Measurements from ENCODE around the gene GPR152. TPM values are rescaled to one million over a fixed set of nuclear protein-coding genes. Genes with fewer than 3 reads are reported as not detected.

The GPR152 gene
- total RNA-seq, 1 experiment from 2014 or later = not detected

- no peak for TF ChIP-seq CTCF (IDR thresholded peaks at IDR 0.05; ENCODE audit: insufficient read depth in 1 of 2, low read depth in 1 of 2, low read length in 1 of 2, severe bottlenecking in 1 of 2, unreplicated experiment in 1 of 2)
- BruUV-seq (replicated peaks) = no TSS peak
- Histone ChIP-seq H3K9me3 (no peaks in the 10 kb centered on the region), H3K4me1 (peaks cover 4% of the 10 kb centered on the region), H3K27me3 (replicated peaks; ENCODE audit: control insufficient read depth, insufficient read depth, low read length) (no peaks in the 10 kb centered on the region), H3K4me3 (ENCODE audit: low read depth, low read length) (no peak overlapping the region), H3K36me3 (ENCODE audit: control insufficient read depth, insufficient read depth, low read length) (no peaks in the 10 kb centered on the region)
- CTCF ChIA-PET = interaction anchor here (0.7 to 1.2 kb wide), 5 partner anchors 12 to 288 kb away, joined by 3 to 6 read pairs (median 3); partner anchors contain the start of genes CORO1B and KDM2A
- Mint-ChIP-seq H3K27ac (ENCODE audit: unreplicated experiment) (no peak overlapping the region), H3K36me3 (ENCODE audit: insufficient read depth, unreplicated experiment) (peaks cover 12% of the 10 kb centered on the region), H3K4me3 (ENCODE audit: unreplicated experiment) (no peak overlapping the region), H3K4me1 (ENCODE audit: low read depth, unreplicated experiment) (peaks cover 7% of the 10 kb centered on the region), H3K9me3 (ENCODE audit: unreplicated experiment) (no peaks in the 10 kb centered on the region), H3K27me3 (ENCODE audit: insufficient read depth, unreplicated experiment) (no peaks in the 10 kb centered on the region)
- no peak for DNase-seq
- intact Hi-C loops (cut with micrococcal nuclease; ENCODE audit: unreplicated experiment) = no loop called here
- POLR2A ChIA-PET = interaction anchor here (0.6 kb wide), 1 partner anchor 583 kb away, joined by 3 read pairs; no protein-coding TSS in a partner anchor
Measured at GRCh38 chr11:67406420-67406968, 46.0 kb downstream of the GPR152 start.

GRCh38 chr11:67405688-67406339 is 46.7 kb downstream of the GPR152 start:
- Histone ChIP-seq H3K27me3 (replicated peaks; ENCODE audit: control insufficient read depth, insufficient read depth, low read length) (no peaks in the 10 kb centered on the region), H3K9me3 (no peaks in the 10 kb centered on the region), H3K4me3 (ENCODE audit: low read depth, low read length) (no peak overlapping the region), H3K4me1 (peaks cover 5% of the 10 kb centered on the region), H3K36me3 (ENCODE audit: control insufficient read depth, insufficient read depth, low read length) (no peaks in the 10 kb centered on the region)
- POLR2A ChIA-PET = no interaction called here
- no TSS peak for BruUV-seq (replicated peaks)
- H3K36me3 Mint-ChIP-seq (ENCODE audit: insufficient read depth, unreplicated experiment) = peaks cover 14% of the 10 kb centered on the region
- no peak overlapping the region for H3K4me3 Mint-ChIP-seq (ENCODE audit: unreplicated experiment)
- no peak overlapping the region for H3K27ac Mint-ChIP-seq (ENCODE audit: unreplicated experiment)
- H3K4me1 Mint-ChIP-seq (ENCODE audit: low read depth, unreplicated experiment) = peaks cover 1% of the 10 kb centered on the region
- DNase-seq = no peak
- no peak for TF ChIP-seq CTCF (IDR thresholded peaks at IDR 0.05; ENCODE audit: insufficient read depth in 1 of 2, low read depth in 1 of 2, low read length in 1 of 2, severe bottlenecking in 1 of 2, unreplicated experiment in 1 of 2)
- H3K9me3 Mint-ChIP-seq (ENCODE audit: unreplicated experiment) = no peaks in the 10 kb centered on the region
- CTCF ChIA-PET = no interaction called here
- intact Hi-C loops (cut with micrococcal nuclease; ENCODE audit: unreplicated experiment) = no loop called here
- H3K27me3 Mint-ChIP-seq (ENCODE audit: insufficient read depth, unreplicated experiment) = no peaks in the 10 kb centered on the region

DNA sequence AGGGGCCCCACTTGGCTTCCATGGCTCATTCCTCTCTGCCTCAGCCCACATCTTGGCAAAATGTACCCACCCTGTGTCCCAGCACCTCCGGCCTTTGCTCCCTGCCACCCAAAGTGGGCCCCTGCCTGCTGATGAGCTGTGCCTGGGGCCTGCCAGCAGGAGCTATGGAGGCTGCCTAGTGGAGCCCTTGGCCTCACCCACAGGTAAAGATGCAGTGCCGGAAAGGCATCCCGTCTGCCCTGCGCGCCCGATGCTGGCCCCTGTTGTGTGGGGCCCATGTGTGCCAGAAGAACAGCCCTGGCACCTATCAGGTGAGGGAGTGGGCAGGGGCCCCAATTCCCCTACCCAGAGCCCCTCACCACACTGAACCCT is 47.3 kb downstream of the GPR152 start:
- CTCF ChIA-PET = interaction anchor here (0.5 kb wide), 1 partner anchor 80 kb away, joined by 4 read pairs; no protein-coding TSS in a partner anchor
- POLR2A ChIA-PET = no interaction called here
- no peaks in the 10 kb centered on the region for H3K4me1 Mint-ChIP-seq (ENCODE audit: low read depth, unreplicated experiment)
- H3K27me3 ChIP-seq (replicated peaks; ENCODE audit: control insufficient read depth, insufficient read depth, low read length) = no peaks in the 10 kb centered on the region
- H3K4me3 ChIP-seq (ENCODE audit: low read depth, low read length) = no peak overlapping the region
- intact Hi-C loops (cut with micrococcal nuclease; ENCODE audit: unreplicated experiment) = no loop called here
- no peak for DNase-seq
- H3K36me3 Mint-ChIP-seq (ENCODE audit: insufficient read depth, unreplicated experiment) = peaks cover 20% of the 10 kb centered on the region
- H3K4me3 Mint-ChIP-seq (ENCODE audit: unreplicated experiment) = no peak overlapping the region
- no peaks in the 10 kb centered on the region for H3K27me3 Mint-ChIP-seq (ENCODE audit: insufficient read depth, unreplicated experiment)
- TF ChIP-seq CTCF (IDR thresholded peaks at IDR 0.05; ENCODE audit: insufficient read depth in 1 of 2, low read depth in 1 of 2, low read length in 1 of 2, severe bottlenecking in 1 of 2, unreplicated experiment in 1 of 2) = no peak
- H3K9me3 ChIP-seq = no peaks in the 10 kb centered on the region
- no TSS peak for BruUV-seq (replicated peaks)
- no peaks in the 10 kb centered on the region for H3K36me3 ChIP-seq (ENCODE audit: control insufficient read depth, insufficient read depth, low read length)
- no peaks in the 10 kb centered on the region for H3K9me3 Mint-ChIP-seq (ENCODE audit: unreplicated experiment)
- no peak overlapping the region for H3K27ac Mint-ChIP-seq (ENCODE audit: unreplicated experiment)
- peaks cover 11% of the 10 kb centered on the region for H3K4me1 ChIP-seq

Measured in Caco-2 (cell line).